HUES48 (cell line): ENCODE results near the gene KRT81.

Source experiments
- H3K27ac ChIP-seq: one replicate; pipeline ENCODE4 v1.7.0; 2013; ENCODE audit warnings: low read depth, low read length, inconsistent platforms
- H3K27me3 ChIP-seq: 2 replicates; pipeline ENCODE4 v1.6.1; 2013; ENCODE audit warnings: mild to moderate bottlenecking, low read length; ENCODE audit not compliant: control insufficient read depth, insufficient read depth
- H3K36me3 ChIP-seq: 2 replicates; pipeline ENCODE4 v1.6.1; 2013; ENCODE audit warnings: low read length; ENCODE audit not compliant: control insufficient read depth, insufficient read depth
- H3K4me1 ChIP-seq: 2 replicates; pipeline ENCODE4 v1.6.1; 2013; ENCODE audit warnings: mild to moderate bottlenecking, low read length; ENCODE audit not compliant: control insufficient read depth, insufficient read depth
- H3K4me3 ChIP-seq: 2 replicates; pipeline ENCODE4 v1.5.1; 2013; ENCODE audit warnings: mild to moderate bottlenecking, low read depth, low read length
- H3K9ac ChIP-seq: 2 replicates; pipeline ENCODE4 v1.6.1; 2013; ENCODE audit warnings: mild to moderate bottlenecking, low read depth, low read length, moderate library complexity
- H3K9me3 ChIP-seq: 2 replicates; pipeline ENCODE4 v1.6.1; 2013; ENCODE audit warnings: low read length; ENCODE audit not compliant: control insufficient read depth, insufficient read depth

The KRT81 gene

DNA sequence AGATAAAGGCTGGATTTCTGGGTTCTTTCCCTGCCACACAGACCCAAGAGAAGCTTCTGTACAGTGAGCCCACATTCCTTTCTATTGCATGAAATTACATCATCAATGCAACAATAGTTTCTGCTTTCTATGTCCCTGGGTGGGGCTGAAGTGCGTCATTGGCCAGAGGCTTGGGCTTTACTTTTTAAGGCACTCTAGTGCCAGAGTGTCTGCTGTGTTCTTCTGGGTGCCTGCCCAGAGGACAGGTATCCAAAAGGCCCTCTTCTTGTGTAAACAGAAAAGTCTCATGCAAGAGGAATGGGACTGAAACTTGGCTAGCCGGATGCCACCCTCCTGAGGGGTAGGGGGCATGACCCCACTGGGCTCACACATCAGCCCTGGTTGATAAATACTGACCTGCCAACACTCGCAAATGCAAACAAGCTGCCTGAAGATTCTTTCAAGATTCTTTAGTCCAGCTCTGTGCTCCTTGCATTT is 11.0 kb downstream of the KRT81 start:
- Histone ChIP-seq H3K36me3 (no peaks in the 10 kb centered on the region), H3K9ac (no peak overlapping the region), H3K4me1 (peaks cover 3% of the 10 kb centered on the region; the same call in 1 of the 2 replicates), H3K9me3 (no peaks in the 10 kb centered on the region), H3K4me3 (no peak overlapping the region), H3K27ac (no peak overlapping the region), H3K27me3 (peaks cover 10% of the 10 kb centered on the region)

DNA sequence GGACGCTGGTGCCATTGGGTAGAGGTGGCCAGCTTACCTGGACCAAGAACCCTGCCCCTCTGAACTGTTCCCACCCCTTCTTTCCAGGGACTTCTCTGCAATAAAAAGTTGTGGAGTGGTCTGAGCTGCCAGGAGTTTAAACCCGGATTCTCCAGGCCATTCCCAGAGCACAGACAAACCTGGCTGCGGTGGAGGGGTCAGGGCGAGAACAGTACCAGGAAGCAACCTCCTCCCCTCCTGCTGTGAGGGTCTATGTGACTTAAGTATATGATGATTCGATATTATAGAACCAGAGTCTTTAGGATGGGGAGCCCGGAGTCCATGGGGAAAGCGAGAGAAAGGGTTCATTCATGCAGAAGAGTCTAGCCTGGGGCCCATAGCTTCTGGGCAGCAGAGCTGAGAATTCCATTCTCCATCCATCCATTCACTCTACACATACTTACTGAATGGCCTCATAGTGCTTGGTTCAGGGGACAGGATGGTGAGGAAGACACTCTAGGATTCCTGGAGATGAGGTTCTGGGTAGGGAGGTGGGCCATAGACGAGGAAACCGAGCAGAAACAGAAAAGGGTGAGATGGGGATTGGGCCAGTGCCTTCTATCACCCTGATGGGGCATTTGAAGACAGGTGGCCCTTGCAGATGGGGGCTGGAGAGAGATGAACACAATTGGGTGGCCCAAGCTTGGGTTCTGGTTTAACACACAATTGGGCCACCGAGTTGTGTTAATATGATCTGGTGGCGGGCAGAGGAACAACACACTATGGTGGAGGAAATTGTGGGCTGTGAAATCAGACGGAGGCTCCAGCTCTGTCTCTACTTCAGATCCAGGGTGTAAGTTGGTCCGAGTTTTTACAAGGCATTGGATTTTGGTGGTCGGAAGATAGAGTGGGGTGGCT is 11.7 kb downstream of the KRT81 start:
- Histone ChIP-seq H3K27ac (no peak overlapping the region), H3K27me3 (peaks cover 10% of the 10 kb centered on the region), H3K4me1 (peaks cover 3% of the 10 kb centered on the region; the same call in 1 of the 2 replicates), H3K4me3 (no peak overlapping the region), H3K9me3 (no peaks in the 10 kb centered on the region), H3K9ac (no peak overlapping the region), H3K36me3 (no peaks in the 10 kb centered on the region)

GRCh38 chr12:52278575-52279421 is 12.5 kb downstream of the KRT81 start:
- Histone ChIP-seq H3K27ac (no peak overlapping the region), H3K27me3 (peaks cover 10% of the 10 kb centered on the region), H3K4me1 (peaks cover 3% of the 10 kb centered on the region; the same call in 1 of the 2 replicates), H3K9me3 (no peaks in the 10 kb centered on the region), H3K4me3 (peak overlapping the region; percentile 50), H3K9ac (no peak overlapping the region), H3K36me3 (no peaks in the 10 kb centered on the region)

GRCh38 chr12:52277486-52278245 is 13.7 kb downstream of the KRT81 start:
- Histone ChIP-seq H3K27me3 (peaks cover 10% of the 10 kb centered on the region), H3K36me3 (no peaks in the 10 kb centered on the region), H3K27ac (no peak overlapping the region), H3K4me3 (no peak overlapping the region), H3K9ac (no peak overlapping the region), H3K4me1 (peaks cover 3% of the 10 kb centered on the region; the same call in 1 of the 2 replicates), H3K9me3 (no peaks in the 10 kb centered on the region)

DNA sequence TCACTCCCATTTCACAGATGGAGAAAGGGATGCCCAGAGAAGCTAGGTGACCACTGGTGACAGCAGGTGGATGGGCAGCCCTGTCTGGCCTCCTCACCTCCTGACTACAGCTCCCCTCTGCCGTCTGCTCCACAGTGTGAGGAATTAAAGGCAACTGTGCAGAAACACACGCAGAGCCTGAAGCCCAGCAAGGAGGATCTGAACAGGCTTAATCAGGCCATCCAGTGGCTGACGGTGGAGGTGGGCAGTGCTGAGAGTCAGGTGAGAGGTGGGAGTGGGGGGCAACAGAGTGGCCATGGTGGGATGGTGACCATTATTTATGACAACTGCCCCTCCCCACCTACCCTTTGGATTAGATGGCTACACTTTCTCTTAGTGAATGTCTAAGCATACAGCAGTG is 15.6 kb downstream of the KRT81 start:
- peaks cover 10% of the 10 kb centered on the region for H3K27me3 ChIP-seq
- no peaks in the 10 kb centered on the region for H3K36me3 ChIP-seq
- H3K9ac ChIP-seq = no peak overlapping the region
- H3K4me3 ChIP-seq = no peak overlapping the region
- no peaks in the 10 kb centered on the region for H3K9me3 ChIP-seq
- no peak overlapping the region for H3K27ac ChIP-seq
- peaks cover 3% of the 10 kb centered on the region; the same call in 1 of the 2 replicates for H3K4me1 ChIP-seq

DNA sequence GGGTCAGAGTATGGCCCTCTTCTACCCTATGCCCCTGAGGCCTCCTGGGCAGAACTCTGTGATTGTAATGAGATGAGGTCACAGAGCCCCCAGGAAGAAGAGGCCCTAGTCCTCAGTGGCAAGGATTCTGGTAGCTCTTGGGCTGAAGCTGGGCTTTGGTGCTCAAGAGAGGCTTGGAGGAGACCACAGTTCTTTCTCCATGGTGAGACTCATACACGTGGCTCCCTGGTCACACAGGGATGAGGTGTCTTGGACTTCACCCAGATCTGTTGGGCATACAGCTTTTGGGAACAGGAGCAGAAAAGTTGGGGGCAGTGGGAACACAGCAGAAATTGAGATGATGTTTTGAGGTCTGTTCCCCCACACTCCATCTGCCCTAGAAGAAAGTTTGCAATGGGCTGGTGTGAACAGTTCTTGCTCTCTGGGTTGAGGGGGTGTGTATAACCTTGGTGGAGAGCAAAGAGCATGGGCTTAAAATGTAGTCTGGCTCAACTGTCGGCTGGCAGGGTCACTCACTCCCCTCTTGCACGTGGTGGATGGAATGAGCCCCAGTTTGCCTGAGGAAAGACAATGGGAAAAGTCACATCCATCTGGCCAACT is 16.7 kb downstream of the KRT81 start, which contains the start of gene KRT86:
KRT86 (plus strand) TSS at position 125 of the 600 bp plus-strand sequence. CDS start 27,272 bp downstream, outside the sequence.
- peaks cover 3% of the 10 kb centered on the region; the same call in 1 of the 2 replicates for H3K4me1 ChIP-seq
- H3K9me3 ChIP-seq = no peaks in the 10 kb centered on the region
- no peak within 1 kb of the TSS for H3K4me3 ChIP-seq
- H3K36me3 ChIP-seq = no peaks in the 10 kb centered on the region
- H3K27ac ChIP-seq = no peak within 1 kb of the TSS
- H3K9ac ChIP-seq = no peak within 1 kb of the TSS
- H3K27me3 ChIP-seq = peaks cover 10% of the 10 kb centered on the region

GRCh38 chr12:52271158-52271557 is 20.2 kb downstream of the KRT81 start:
- Histone ChIP-seq H3K9me3 (no peaks in the 10 kb centered on the region), H3K4me3 (no peak overlapping the region), H3K4me1 (peaks cover 3% of the 10 kb centered on the region; the same call in 1 of the 2 replicates), H3K27ac (no peak overlapping the region), H3K27me3 (no peaks in the 10 kb centered on the region), H3K9ac (no peak overlapping the region), H3K36me3 (no peaks in the 10 kb centered on the region)

DNA sequence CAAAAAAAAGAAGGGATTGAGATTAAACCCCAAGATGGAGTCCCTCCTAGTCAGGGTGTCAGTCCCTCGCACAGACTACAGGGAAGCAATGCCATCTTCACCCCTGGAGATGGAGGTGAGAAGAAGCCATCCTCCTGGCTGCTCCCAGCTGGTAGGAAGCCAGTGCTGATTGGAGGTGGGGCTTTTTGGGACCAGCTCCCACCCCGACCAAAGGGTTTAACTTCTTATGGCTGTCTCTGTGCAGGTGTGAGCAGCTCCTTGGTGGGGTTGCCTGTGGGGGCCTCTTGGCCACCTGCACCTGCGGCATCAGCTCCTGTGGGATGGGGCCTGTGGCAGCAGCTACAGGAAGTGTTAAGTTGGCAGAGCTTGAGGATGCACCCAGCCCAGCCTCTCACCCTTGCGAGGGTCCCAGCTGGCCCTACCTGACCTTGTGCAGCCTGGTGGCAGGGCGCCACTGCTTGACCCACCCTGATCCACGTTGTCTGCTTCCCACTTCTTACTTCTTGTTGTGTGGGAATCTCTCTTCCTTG is 20.7 kb downstream of the KRT81 start:
- Histone ChIP-seq H3K9ac (no peak overlapping the region), H3K27ac (no peak overlapping the region), H3K36me3 (no peaks in the 10 kb centered on the region), H3K9me3 (no peaks in the 10 kb centered on the region), H3K27me3 (no peaks in the 10 kb centered on the region), H3K4me3 (no peak overlapping the region), H3K4me1 (peaks cover 3% of the 10 kb centered on the region; the same call in 1 of the 2 replicates)

DNA sequence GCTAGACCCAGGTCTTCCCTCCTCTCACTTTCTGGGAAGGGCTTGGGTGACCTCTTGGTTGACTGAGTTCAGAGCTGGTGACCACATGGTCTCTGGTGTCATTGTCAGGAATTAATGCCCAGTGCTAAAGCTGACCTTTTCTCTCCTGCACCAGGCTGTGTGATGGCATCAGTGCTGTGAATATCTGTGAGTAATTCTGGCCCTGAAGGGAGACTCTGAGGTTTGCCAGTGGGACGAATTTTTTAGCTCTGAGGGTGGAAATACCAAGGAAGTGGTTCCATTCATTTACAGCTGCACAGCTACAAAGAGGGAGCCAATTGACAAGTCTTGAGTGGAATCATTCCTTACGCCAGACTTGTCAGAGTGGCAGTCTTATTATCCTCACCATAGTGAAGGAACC is 23.1 kb downstream of the KRT81 start:
- Histone ChIP-seq H3K9ac (no peak overlapping the region), H3K27ac (no peak overlapping the region), H3K36me3 (no peaks in the 10 kb centered on the region), H3K27me3 (no peaks in the 10 kb centered on the region), H3K4me1 (peaks cover 3% of the 10 kb centered on the region; the same call in 1 of the 2 replicates), H3K9me3 (no peaks in the 10 kb centered on the region), H3K4me3 (no peak overlapping the region)

- Histone ChIP-seq H3K9me3 (0 out of 2 replicates have a peak, but pooled peaks cover 3% of the 10 kb centered on the region), H3K36me3 (no peaks in the 10 kb centered on the region), H3K9ac (no peak overlapping the region), H3K4me1 (peaks cover 3% of the 10 kb centered on the region; the same call in 1 of the 2 replicates), H3K27ac (no peak overlapping the region), H3K4me3 (no peak overlapping the region), H3K27me3 (no peaks in the 10 kb centered on the region)
Observed at GRCh38 chr12:52267699-52268098, 23.6 kb downstream of the KRT81 start.
